Placental epithelial cell (primary cell): ENCODE results near the gene ZNF554. TPM values are rescaled to one million over a fixed set of nuclear protein-coding genes. Genes with fewer than 3 reads are reported as not detected.

Experiments used
- total RNA-seq: library from RNA; depleted of rRNA; stranded (reverse); fragments of >200 nt; gene quantifications from 2 replicates; pipeline ENCODE4 v1.2.3, GENCODE V29; 2012

The ZNF554 gene
- 7.2 and 10.2 TPM in 2 replicates for total RNA-seq

DNA sequence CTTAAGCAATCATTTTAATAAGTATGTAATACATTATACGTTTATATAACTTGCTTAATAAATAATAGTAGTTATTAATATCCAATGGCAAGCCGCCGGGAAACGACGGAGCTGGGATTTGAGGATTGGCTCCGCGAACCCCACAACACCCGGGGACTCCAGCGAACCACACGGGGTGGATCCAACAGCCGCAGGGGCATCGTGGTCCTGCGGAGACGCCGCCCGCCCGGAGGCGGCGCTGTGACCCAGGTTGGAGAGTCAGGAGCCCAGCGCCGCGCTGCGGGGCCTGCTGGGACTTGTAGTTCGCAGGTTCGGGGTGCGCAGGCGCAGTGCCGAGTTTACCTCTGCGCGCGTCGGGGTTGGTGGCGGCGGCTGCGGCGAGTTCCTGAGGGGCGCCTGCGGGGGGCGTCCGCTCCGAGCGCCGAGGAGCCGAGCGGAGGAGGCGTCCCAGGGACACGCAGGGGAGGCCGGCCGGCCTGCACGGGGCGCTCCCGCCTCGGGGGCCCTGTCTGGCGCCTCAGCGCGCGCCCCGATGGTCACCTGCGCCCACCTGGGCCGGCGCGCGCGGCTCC, at the start of gene ZNF554:
TSS of gene ZNF554 (plus strand) at position 329 of the 572 bp plus-strand sequence. CDS start at position 533, 204 bp downstream.

DNA sequence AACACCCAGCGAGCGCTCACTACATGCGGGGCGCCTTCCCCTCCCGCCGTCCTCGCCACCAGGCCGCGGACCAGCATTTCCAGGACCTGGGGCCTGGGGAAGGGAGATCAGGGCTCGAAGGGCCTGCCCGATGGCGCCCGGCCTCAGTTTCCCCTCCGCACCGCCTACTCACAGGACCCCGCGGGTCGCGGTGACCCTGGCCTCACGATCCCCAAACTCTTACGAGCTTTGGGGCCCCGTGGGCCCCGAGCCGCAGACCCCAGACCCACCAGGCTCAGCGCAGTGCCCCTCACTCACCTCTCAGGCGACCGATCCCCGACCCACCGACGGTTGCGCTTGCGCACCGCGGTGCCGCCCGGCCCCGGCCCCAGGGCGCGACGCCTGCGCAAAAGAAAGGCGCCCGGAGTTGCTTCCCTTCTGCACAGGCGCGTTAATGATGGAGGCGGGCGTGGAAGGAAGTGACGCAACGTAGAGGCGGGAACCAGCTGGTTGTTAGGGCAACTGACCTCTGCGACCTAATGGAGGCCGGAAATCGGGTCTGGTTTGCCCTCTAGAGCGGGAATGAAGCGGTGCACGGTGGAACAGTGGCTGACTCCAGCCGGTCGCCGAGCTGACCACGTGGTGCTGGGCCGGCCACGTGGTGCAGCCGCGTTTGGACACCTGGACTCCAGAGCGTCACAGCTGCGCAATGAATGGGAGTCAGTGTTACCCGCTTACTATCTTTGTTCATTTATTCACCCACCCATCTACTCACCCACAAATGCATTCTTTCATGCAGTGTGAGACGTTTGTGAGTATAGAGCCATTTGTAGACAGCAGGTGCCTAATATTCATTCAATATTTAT, 36.5 kb upstream of the ZNF554 start, which contains the start of gene SGTA:
TSS of gene SGTA (minus strand) at position 338 of the 845 bp plus-strand sequence. CDS start 14,205 bp downstream, outside the sequence.

GRCh38 chr19:2785244-2785997, 34.2 kb upstream of the ZNF554 start, which contains the start of gene THOP1:
THOP1 (plus strand) TSS chr19:2785503; CDS start chr19:2785663, 160 bp downstream.

GRCh38 chr19:2840794-2841791, 21.4 kb downstream of the ZNF554 start, which contains the start of gene ZNF555:
ZNF555 (plus strand) TSS chr19:2841475; CDS start chr19:2841573, 98 bp downstream.

DNA sequence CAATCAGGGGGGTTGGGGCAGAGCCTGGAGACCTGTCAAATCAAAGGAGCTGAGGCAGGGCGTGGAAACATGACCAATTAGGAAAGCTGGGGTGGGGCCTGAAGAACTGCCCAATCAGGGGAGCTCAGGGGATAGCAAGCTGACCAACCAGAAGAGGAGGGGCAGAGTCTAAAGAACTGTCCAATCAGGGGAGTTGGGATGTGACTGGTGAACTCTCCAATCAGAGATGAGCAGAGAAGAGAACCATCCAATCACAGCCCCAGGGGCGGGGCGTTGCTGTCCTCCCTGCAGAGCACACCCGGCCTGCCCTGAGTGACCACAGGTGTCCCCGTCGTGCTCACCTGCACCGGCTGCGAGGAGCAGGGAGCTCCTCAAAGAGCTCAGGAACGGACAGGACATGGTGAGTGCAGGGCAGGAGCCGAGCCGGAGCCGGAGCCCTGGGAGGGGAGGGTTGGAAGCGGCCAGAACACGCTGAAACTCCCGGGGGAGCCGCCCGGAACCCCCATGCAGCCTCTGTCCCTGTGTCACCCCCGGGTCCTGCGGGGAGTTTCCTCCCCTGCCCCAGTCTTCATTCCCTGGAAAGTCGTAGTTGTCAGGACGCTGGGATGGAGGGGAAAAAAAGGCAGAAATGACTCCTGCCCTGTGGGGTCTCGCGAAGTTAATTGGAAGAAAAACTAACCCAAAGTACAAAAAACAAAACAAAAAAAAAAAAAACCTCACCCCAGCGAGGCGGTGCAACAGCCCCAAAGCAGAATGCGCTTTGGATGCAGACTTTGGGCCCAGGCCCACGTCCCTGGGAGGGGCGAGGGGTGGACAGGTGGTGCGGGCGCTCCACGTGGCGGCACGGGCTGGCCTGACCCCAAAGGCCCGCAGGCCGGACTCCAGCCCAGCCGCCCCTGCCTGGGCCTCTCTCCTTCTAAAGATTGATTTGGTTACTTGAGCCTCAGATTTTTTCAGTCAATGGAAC, 47.6 kb downstream of the ZNF554 start, which contains the start of gene ZNF556:
TSS of gene ZNF556 (plus strand) at position 311 of the 967 bp plus-strand sequence. CDS start at position 398, 87 bp downstream.

Other genes starting within 250 kb of the ZNF554 start
- 0.11 and 0.39 TPM in 2 replicates for gene GNG7, start 117.2 kb upstream of the ZNF554 start, total RNA-seq
- under 0.01 and 0.79 TPM in 2 replicates for gene DIRAS1, start 98.5 kb upstream of the ZNF554 start, total RNA-seq
- gene SLC39A3, start 79.9 kb upstream of the ZNF554 start, total RNA-seq = 23.6 and 29.3 TPM in 2 replicates
- gene SGTA, start 36.6 kb upstream of the ZNF554 start, total RNA-seq = 43.2 and 64.3 TPM in 2 replicates
- 44.4 and 134 TPM in 2 replicates for gene THOP1, start 34.4 kb upstream of the ZNF554 start, total RNA-seq
- gene ZNF555, start 21.6 kb downstream of the ZNF554 start, total RNA-seq = 7.5 and 10.1 TPM in 2 replicates
- not detected in 2 replicates for gene ZNF556, start 47.5 kb downstream of the ZNF554 start, total RNA-seq
- gene ZNF57, start 81.1 kb downstream of the ZNF554 start, total RNA-seq = 3.1 and 5.5 TPM in 2 replicates
- gene ZNF77, start 125.1 kb downstream of the ZNF554 start, total RNA-seq = 1.6 and 3.5 TPM in 2 replicates
- not detected in 2 replicates for gene TLE6, start 157.7 kb downstream of the ZNF554 start, total RNA-seq
- gene TLE2, start 209.4 kb downstream of the ZNF554 start, total RNA-seq = 0.11 and 3.1 TPM in 2 replicates
- 126 and 178 TPM in 2 replicates for gene TLE5, start 242.6 kb downstream of the ZNF554 start, total RNA-seq